GM12865 (cell line): Measurements from ENCODE around the gene MILR1.

ENCODE experiments used
- DNase-seq: peaks from one replicate; pipeline ENCODE4 v3.0.0; 2010; ENCODE audit warnings: low read depth
- H3K4me3 ChIP-seq: 2 replicates; pipeline ENCODE4 v1.5.1; 2011; ENCODE audit warnings: mild to moderate bottlenecking, low read depth, low read length, control low read depth
- CTCF ChIP-seq: IDR thresholded peaks from 2 replicates; pipeline ENCODE4 v1.5.1; 2011; ENCODE audit warnings: low read length, control low read depth, low read depth, inconsistent platforms; ENCODE audit not compliant: insufficient read depth; ENCODE audit errors: missing control alignments

MILR1 gene

GRCh38 chr17:64477849-64478248, 28.9 kb downstream of the MILR1 start:
- no peak for DNase-seq
- H3K4me3 ChIP-seq: no peak overlapping the region

GRCh38 chr17:64480951-64481350, 32.0 kb downstream of the MILR1 start:
- DNase-seq: no peak
- TF ChIP-seq CTCF: no peak
- H3K4me3 ChIP-seq: no peak overlapping the region

More at GRCh38 chr17:64477849-64478248, 28.9 kb downstream of the MILR1 start:
- TF ChIP-seq CTCF: no peak

- no peak for TF ChIP-seq CTCF
- H3K4me3 ChIP-seq: no peak overlapping the region
- DNase-seq: no peak
These were observed 35.5 kb downstream of the MILR1 start for GRCh38 chr17:64484380-64484779.

GRCh38 chr17:64488301-64488700, 39.4 kb downstream of the MILR1 start:
- DNase-seq: no peak
- no peak for TF ChIP-seq CTCF
- no peak overlapping the region for H3K4me3 ChIP-seq

GRCh38 chr17:64491034-64491860, 42.3 kb downstream of the MILR1 start:
- TF ChIP-seq CTCF: peak; percentile 58
- DNase-seq: peak; percentile 70
- H3K4me3 ChIP-seq: no peak overlapping the region

GRCh38 chr17:64491994-64492393, 43.1 kb downstream of the MILR1 start:
- no peak for DNase-seq
- no peak overlapping the region for H3K4me3 ChIP-seq
- no peak for TF ChIP-seq CTCF

- DNase-seq: peak; percentile 45
- TF ChIP-seq CTCF: peak; percentile 22
These were observed 43.7 kb downstream of the MILR1 start for GRCh38 chr17:64492481-64493109.

More at GRCh38 chr17:64492481-64493109, 43.7 kb downstream of the MILR1 start:
- no peak overlapping the region for H3K4me3 ChIP-seq
